Vagina (tissue), 2 donors: ENCODE results near the gene SLC35D2. TPM values are rescaled to one million over a fixed set of nuclear protein-coding genes. Genes with fewer than 3 reads are reported as not detected.
"Not testable (repeated sequence)": the region's sequence is repeated elsewhere in the genome, so short reads cannot be mapped to it uniquely, and the experiment has no call there.

Experiments
- DNase-seq, 2 donors: peaks; one replicate each; pipeline ENCODE4 v3.0.0-alpha.2; 2017; ENCODE audit errors: extremely low spot score in 2 of 2
- H3K27ac ChIP-seq: fragments of 200-600 bp; sonication (generic); one replicate; pipeline ENCODE4 v1.5.1; 2019
- H3K27me3 ChIP-seq: fragments of 200-600 bp; sonication (generic); one replicate; pipeline ENCODE4 v1.5.1; 2019
- H3K36me3 ChIP-seq, 2 donors: fragments of 200-600 bp; sonication (generic); one replicate each; pipeline ENCODE4 v1.5.1; 2017 to 2019
- H3K4me1 ChIP-seq: fragments of 200-600 bp; sonication (generic); one replicate; pipeline ENCODE4 v1.5.1; 2019
- H3K4me3 ChIP-seq, 2 donors: fragments of 200-600 bp; sonication (generic); 1 replicate in 1 of 2; 2 replicates in 1 of 2; pipeline ENCODE4 v1.5.1; 2016 to 2019
- H3K9me3 ChIP-seq: fragments of 200-600 bp; sonication (generic); one replicate; pipeline ENCODE4 v1.5.1; 2019
- CTCF ChIP-seq, 3 experiments: fragments of 450-650 bp in 2 of 3; fragments of 200-600 bp in 1 of 3; sonication (generic) in 1 of 3; IDR thresholded peaks; one replicate each; pipeline ENCODE4 v1.5.1; 2017 to 2019; ENCODE audit warnings: antibody characterized with exemption in 3 of 3, mild to moderate bottlenecking in 2 of 3, moderate library complexity in 2 of 3
- POLR2A ChIP-seq, 2 donors: fragments of 450-650 bp; IDR thresholded peaks; one replicate each; pipeline ENCODE4 v1.6.1; 2017; ENCODE audit warnings: antibody characterized with exemption in 2 of 2, mild to moderate bottlenecking in 2 of 2, moderate library complexity in 2 of 2
- POLR2AphosphoS5 ChIP-seq, 2 donors: sonication (generic); formaldehyde crosslinking; IDR thresholded peaks; one replicate each; pipeline ENCODE4 v1.9.0; 2017; ENCODE audit warnings: antibody characterized with exemption in 2 of 2, mild to moderate bottlenecking in 2 of 2, low read depth in 1 of 2; ENCODE audit not compliant: insufficient read depth in 1 of 2
- intact Hi-C: fragments of 100-400 bp; cut with DNase I; formaldehyde crosslinking; loops from one replicate; pipeline ENCODE4 v1.15.1; 2023
- total RNA-seq: library from RNA; depleted of rRNA; stranded (reverse); fragments of >200 nt; gene quantifications from one replicate; pipeline ENCODE4 v1.2.3, GENCODE V29; 2016

SLC35D2 gene
- total RNA-seq, 1 donor from 2014 or later = 17.9 TPM

- Histone ChIP-seq H3K27me3 (no peaks in the 10 kb centered on the region), H3K36me3 (peaks cover 0 to 19% of the 10 kb centered on the region in 2 donors), H3K4me3 (no peak overlapping the region), H3K4me1 (no peaks in the 10 kb centered on the region), H3K27ac (no peak overlapping the region), H3K9me3 (no peaks in the 10 kb centered on the region)
- intact Hi-C loops = no loop called here
- no peak for TF ChIP-seq CTCF (IDR thresholded peaks at IDR 0.05)
- no peak for TF ChIP-seq POLR2A (IDR thresholded peaks at IDR 0.05)
- no peak for TF ChIP-seq POLR2AphosphoS5 (IDR thresholded peaks at IDR 0.05; ENCODE audit: insufficient read depth in 1 of 2, low read depth in 1 of 2)
- DNase-seq = no peak
Observed at GRCh38 chr9:96367943-96368342, 15.6 kb downstream of the SLC35D2 start.

- no peak overlapping the region for H3K4me3 ChIP-seq
- H3K9me3 ChIP-seq = no peaks in the 10 kb centered on the region
- H3K27me3 ChIP-seq = no peaks in the 10 kb centered on the region
- no peak overlapping the region for H3K27ac ChIP-seq
- intact Hi-C loops = loop anchor here (1.0 kb wide), 1 partner anchor 10 kb away; no protein-coding TSS in a partner anchor
- no peak for DNase-seq
- H3K36me3 ChIP-seq = peaks cover 0 to 32% of the 10 kb centered on the region in 2 donors
- H3K4me1 ChIP-seq = no peaks in the 10 kb centered on the region
- TF ChIP-seq POLR2AphosphoS5 (IDR thresholded peaks at IDR 0.05; ENCODE audit: insufficient read depth in 1 of 2, low read depth in 1 of 2) = no peak
- TF ChIP-seq POLR2A (IDR thresholded peaks at IDR 0.05) = no peak
- no peak for TF ChIP-seq CTCF (IDR thresholded peaks at IDR 0.05)
Observed at GRCh38 chr9:96363175-96363967, 20.1 kb downstream of the SLC35D2 start.

GRCh38 chr9:96362119-96362518 lies 21.4 kb downstream of the SLC35D2 start:
- H3K36me3 ChIP-seq = peaks cover 0 to 34% of the 10 kb centered on the region in 2 donors
- H3K4me1 ChIP-seq, H3K27me3 ChIP-seq, intact Hi-C loops, H3K9me3 ChIP-seq, H3K27ac ChIP-seq, DNase-seq, H3K4me3 ChIP-seq: not testable (repeated sequence)

GRCh38 chr9:96361668-96362067 lies 21.8 kb downstream of the SLC35D2 start:
- intact Hi-C loops = no loop called here
- no peak for DNase-seq
- no peak overlapping the region for H3K4me3 ChIP-seq
- no peak for TF ChIP-seq CTCF (IDR thresholded peaks at IDR 0.05)
- no peak for TF ChIP-seq POLR2A (IDR thresholded peaks at IDR 0.05)
- no peak for TF ChIP-seq POLR2AphosphoS5 (IDR thresholded peaks at IDR 0.05; ENCODE audit: insufficient read depth in 1 of 2, low read depth in 1 of 2)
- H3K4me1 ChIP-seq = no peaks in the 10 kb centered on the region
- H3K27ac ChIP-seq = no peak overlapping the region
- peaks cover 0 to 38% of the 10 kb centered on the region in 2 donors for H3K36me3 ChIP-seq
- H3K9me3 ChIP-seq = no peaks in the 10 kb centered on the region
- H3K27me3 ChIP-seq = no peaks in the 10 kb centered on the region

- peaks cover 0 to 40% of the 10 kb centered on the region in 2 donors for H3K36me3 ChIP-seq
- no peak overlapping the region for H3K4me3 ChIP-seq
- intact Hi-C loops = no loop called here
- no peak for TF ChIP-seq POLR2AphosphoS5 (IDR thresholded peaks at IDR 0.05; ENCODE audit: insufficient read depth in 1 of 2, low read depth in 1 of 2)
- TF ChIP-seq POLR2A (IDR thresholded peaks at IDR 0.05) = no peak
- TF ChIP-seq CTCF (IDR thresholded peaks at IDR 0.05) = no peak
- H3K27me3 ChIP-seq = no peaks in the 10 kb centered on the region
- H3K4me1 ChIP-seq = no peaks in the 10 kb centered on the region
- H3K27ac ChIP-seq = no peak overlapping the region
- no peaks in the 10 kb centered on the region for H3K9me3 ChIP-seq
- DNase-seq = no peak
Observed at GRCh38 chr9:96360976-96361375, 22.5 kb downstream of the SLC35D2 start.

GRCh38 chr9:96360523-96360922 lies 23.0 kb downstream of the SLC35D2 start:
- H3K27ac ChIP-seq, H3K27me3 ChIP-seq, intact Hi-C loops, H3K9me3 ChIP-seq, H3K4me3 ChIP-seq, DNase-seq, H3K4me1 ChIP-seq: not testable (repeated sequence)
- H3K36me3 ChIP-seq = peaks cover 0 to 35% of the 10 kb centered on the region in 2 donors
